GM12891 (cell line): ENCODE results near the gene RAB25.

ENCODE experiments used
- POLR2A ChIP-seq: IDR thresholded peaks from 2 replicates; pipeline ENCODE4 v1.6.1; 2011; ENCODE audit warnings: low read depth, low read length, control low read depth
- POLR2AphosphoS5 ChIP-seq: IDR thresholded peaks from 2 replicates; pipeline ENCODE4 v1.6.1; 2011; ENCODE audit warnings: low read depth, low read length, control low read depth

GRCh38 chr1:156065871-156066270 lies 4.9 kb downstream of the RAB25 start:
- TF ChIP-seq POLR2AphosphoS5 (no peak), POLR2A (no peak)
